Heart right ventricle (tissue), 16 donors: ENCODE results near the gene GRIK2. TPM values are rescaled to one million over a fixed set of nuclear protein-coding genes. Genes with fewer than 3 reads are reported as not detected.

Experiments
- ATAC-seq, 8 donors: fragments of 200-7000 bp; cut with Tn5 transposase; one replicate each; pipeline ENCODE4 v1.9.1; 2020; ENCODE audit warnings: mild to moderate bottlenecking in 8 of 8, moderate library complexity in 8 of 8, moderate number of reproducible peaks in 1 of 8
- DNase-seq, 2 donors: peaks; one replicate each; pipeline ENCODE4 v3.0.0-alpha.2; 2020
- H3K27ac ChIP-seq, 10 donors: fragments of 200-600 bp; sonication (generic) in 2 of 10; one replicate each; pipeline versions ENCODE4 v1.5.0 to v1.8.0; 2020 to 2022; ENCODE audit warnings: mild to moderate bottlenecking in 3 of 10
- H3K27me3 ChIP-seq, 7 donors: fragments of 200-600 bp; one replicate each; pipeline ENCODE4 v1.8.0; 2021 to 2022; ENCODE audit warnings: mild to moderate bottlenecking in 2 of 7
- H3K36me3 ChIP-seq, 9 donors: fragments of 200-600 bp; sonication (generic) in 1 of 9; one replicate each; pipeline versions ENCODE4 v1.5.0 to v1.8.0; 2020 to 2022; ENCODE audit warnings: mild to moderate bottlenecking in 2 of 9
- H3K4me1 ChIP-seq, 9 donors: fragments of 200-600 bp; sonication (generic) in 1 of 9; one replicate each; pipeline versions ENCODE4 v1.5.0 to v1.8.0; 2020 to 2022; ENCODE audit warnings: mild to moderate bottlenecking in 4 of 9
- H3K4me3 ChIP-seq, 10 donors: fragments of 200-600 bp; sonication (generic) in 2 of 10; one replicate each; pipeline versions ENCODE4 v1.5.0 to v1.8.0; 2020 to 2022; ENCODE audit warnings: mild to moderate bottlenecking in 7 of 10, moderate library complexity in 2 of 10
- H3K9me3 ChIP-seq, 11 donors: fragments of 200-600 bp in 10 of 11; sonication (generic) in 2 of 11; one replicate each; pipeline versions ENCODE4 v1.5.0 to v1.8.0; 2013 to 2022; ENCODE audit warnings: mild to moderate bottlenecking in 2 of 11, control low read depth in 1 of 11, moderate library complexity in 1 of 11
- WGBS, 2 donors: extraction: QIAGEN DNeasy Blood & Tissue Kit; methylation state at CpG; one replicate each; pipeline ENCODE4 v1.1.7; 2013; ENCODE audit warnings: inconsistent platforms in 1 of 2; 5-methylcytosine and 5-hydroxymethylcytosine counted together
- intact Hi-C, 10 donors: fragments of 100-400 bp; cut with DNase I; formaldehyde crosslinking; loops; one replicate each; pipeline versions ENCODE4 v1.11.1 to v1.14.2; 2022
- polyA plus RNA-seq, 2 donors: library from polyadenylated mRNA; stranded (reverse); fragments of 200-250 nt; gene quantifications; one replicate each; pipeline ENCODE4 v1.2.3, GENCODE V29; 2013
- total RNA-seq, 10 donors: library from RNA; stranded (reverse); fragmentation: NEBNext Ultra II Directional in 3 of 10; extraction: Animal tissue kit (Norgen Biotek cat#: 25700) in 3 of 10; gene quantifications; one replicate each; pipeline versions ENCODE4 v1.2.1 to v1.2.4, GENCODE V29; 2021 to 2023
- TF ChIP-seq, protein P1 (sequence below), 9 donors: fragments of 200-600 bp; sonication (generic) in 2 of 9; IDR thresholded peaks; one replicate each; pipeline versions ENCODE4 v1.5.0 to v1.8.0; 2021 to 2022; ENCODE audit warnings: antibody characterized with exemption in 9 of 9, mild to moderate bottlenecking in 5 of 9, moderate library complexity in 1 of 9
- donor health status: Arrhythmogenic right ventricular cardiomyopathy.
- donor health status: ischemic (EF 13 %, LVEDD 7.1; RV severe dilation, severe dysfunction).
- donor health status: healthy with polysubstance abuse.
- donor health status: DM: no; HTN: yes; CAD: no.
- donor health status: DM: no; HTN: no; CAD: no.
- donor health status: ischemic (EF 25% LVEDD 6.9; RV normal size, moderate dysfunction).
- donor health status: ischemic (EF 25% LVEDD 5.7; RV mildly dilated, moderate dysfunction).
- donor health status: healthy.
- donor health status: DM: yes; HTN: yes; CAD: no.
- donor health status: Ischemic cardiomyopathy.
- donor health status: ischemic (EF 35%, LVEDD 5.7; RV mildly dilated, moderate dysfunction).
- donor health status: nonischemic (EF 11% LVEDD 7.7; RV severe dilation, severe dysfunction).
- donor health status: DM: yes; HTN: yes; CAD: no.
- donor health status: PGD.
- donor health status: ischemic (EF 29% LVEDD 5.4; RV normal size, mild dysfunction).
- donor health status: nonischemic (EF 23%, LVEDD 6.1; RV moderate dilation, normal function).

The GRIK2 gene
- total and polyA plus RNA-seq, 12 donors, result 0.13 to 7.0 (median 2.5) TPM

DNA sequence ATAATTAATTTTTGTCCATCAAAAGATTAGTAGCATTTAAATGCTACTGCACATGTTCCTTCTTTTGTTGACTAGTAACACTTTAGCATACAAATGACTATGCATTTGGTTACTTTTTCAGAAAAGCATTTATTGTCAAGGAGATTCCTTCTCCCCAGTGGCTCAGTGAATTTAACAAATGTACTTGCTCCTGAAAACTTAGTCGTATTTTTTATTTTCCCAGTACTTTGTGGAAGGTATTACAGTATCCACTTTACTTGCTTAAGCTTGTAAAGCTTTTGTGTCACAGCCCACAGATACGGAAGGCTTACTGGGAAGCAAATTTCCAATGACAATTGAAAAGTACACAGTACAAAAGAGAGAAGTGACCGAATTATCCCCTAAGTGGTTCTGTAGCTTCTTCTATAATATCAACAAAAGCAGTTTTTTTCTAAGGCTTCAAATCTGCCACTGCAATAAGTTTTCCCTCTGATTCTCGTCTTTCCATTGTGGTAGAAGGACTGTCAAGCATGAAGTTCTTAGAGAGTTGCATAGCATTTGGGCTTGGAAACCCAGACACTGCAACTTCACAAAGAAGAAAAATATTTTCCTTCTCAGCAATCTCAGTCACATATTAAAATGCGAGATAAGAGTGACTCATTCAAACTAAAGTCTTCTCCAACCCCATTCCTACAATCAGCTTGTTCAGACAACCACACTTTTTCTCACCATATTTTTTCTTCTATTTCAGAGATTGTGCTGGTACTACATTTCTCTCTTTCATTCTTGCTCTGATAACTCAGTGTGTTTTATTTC lies 431.2 kb downstream of the GRIK2 start:
- DNase-seq (no peak), ATAC-seq (no peak)
- TF ChIP-seq, protein P1, sequence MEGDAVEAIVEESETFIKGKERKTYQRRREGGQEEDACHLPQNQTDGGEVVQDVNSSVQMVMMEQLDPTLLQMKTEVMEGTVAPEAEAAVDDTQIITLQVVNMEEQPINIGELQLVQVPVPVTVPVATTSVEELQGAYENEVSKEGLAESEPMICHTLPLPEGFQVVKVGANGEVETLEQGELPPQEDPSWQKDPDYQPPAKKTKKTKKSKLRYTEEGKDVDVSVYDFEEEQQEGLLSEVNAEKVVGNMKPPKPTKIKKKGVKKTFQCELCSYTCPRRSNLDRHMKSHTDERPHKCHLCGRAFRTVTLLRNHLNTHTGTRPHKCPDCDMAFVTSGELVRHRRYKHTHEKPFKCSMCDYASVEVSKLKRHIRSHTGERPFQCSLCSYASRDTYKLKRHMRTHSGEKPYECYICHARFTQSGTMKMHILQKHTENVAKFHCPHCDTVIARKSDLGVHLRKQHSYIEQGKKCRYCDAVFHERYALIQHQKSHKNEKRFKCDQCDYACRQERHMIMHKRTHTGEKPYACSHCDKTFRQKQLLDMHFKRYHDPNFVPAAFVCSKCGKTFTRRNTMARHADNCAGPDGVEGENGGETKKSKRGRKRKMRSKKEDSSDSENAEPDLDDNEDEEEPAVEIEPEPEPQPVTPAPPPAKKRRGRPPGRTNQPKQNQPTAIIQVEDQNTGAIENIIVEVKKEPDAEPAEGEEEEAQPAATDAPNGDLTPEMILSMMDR (IDR thresholded peaks at IDR 0.05), result no peak
- Histone ChIP-seq H3K4me1 (no peaks in the 10 kb centered on the region), H3K9me3 (peaks cover 0 to 26% (median 17%) of the 10 kb centered on the region in 11 donors), H3K4me3 (no peak overlapping the region), H3K27me3 (no peaks in the 10 kb centered on the region), H3K27ac (no peak overlapping the region), H3K36me3 (no peaks in the 10 kb centered on the region)
- intact Hi-C loops, result no loop called here
- 77 to 82% methylated on average over 5 of the region's 5 CpGs for WGBS, 2 donors

DNA sequence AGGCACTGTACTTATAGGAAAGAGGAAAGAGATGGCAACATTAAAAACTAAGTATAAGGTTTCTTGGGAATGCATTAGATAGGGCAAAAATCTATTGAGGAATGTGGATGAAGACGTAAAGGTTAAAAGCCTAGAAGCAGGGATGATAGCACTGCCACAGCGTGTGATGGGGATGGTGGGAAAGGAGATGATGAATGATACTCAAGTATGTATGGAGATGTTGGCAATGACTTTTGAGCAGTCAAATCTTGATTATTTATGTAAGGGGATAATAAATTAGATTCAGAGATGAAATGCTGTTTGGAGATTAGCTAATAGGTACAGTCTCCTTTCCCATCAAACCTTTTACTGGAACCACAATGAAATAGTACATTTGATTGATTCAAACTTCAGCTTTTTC lies 432.8 kb downstream of the GRIK2 start:
- intact Hi-C loops, result no loop called here
- Histone ChIP-seq H3K4me3 (no peak overlapping the region), H3K27me3 (no peaks in the 10 kb centered on the region), H3K36me3 (no peaks in the 10 kb centered on the region), H3K4me1 (no peaks in the 10 kb centered on the region), H3K9me3 (peaks cover 0 to 37% (median 17%) of the 10 kb centered on the region in 11 donors), H3K27ac (no peak overlapping the region)
- WGBS, 2 donors, result 86 to 87% methylated on average over 2 of the region's 2 CpGs
- no peak for ATAC-seq
- TF ChIP-seq, protein P1 (IDR thresholded peaks at IDR 0.05), result no peak
- DNase-seq, result no peak

DNA sequence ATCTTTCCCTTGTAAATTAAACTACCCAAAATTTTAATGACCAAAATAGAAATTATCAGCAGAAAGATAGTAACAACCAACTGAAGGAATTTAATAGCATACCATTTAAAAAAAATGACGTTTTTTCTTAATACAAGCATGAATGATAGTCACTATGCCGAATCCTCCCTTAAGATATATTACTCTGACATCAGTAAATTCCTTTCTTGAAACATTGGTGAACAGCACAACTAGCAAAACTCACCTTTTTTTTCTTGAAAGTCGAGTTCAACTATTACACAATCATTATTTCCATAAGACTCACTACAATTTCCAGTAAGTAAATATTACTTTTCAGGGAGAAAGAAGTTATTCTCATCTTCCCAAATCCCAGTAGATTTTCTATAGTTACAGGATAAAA lies 433.2 kb downstream of the GRIK2 start:
- ATAC-seq, result no peak
- Histone ChIP-seq H3K4me1 (no peaks in the 10 kb centered on the region), H3K4me3 (no peak overlapping the region)

DNA sequence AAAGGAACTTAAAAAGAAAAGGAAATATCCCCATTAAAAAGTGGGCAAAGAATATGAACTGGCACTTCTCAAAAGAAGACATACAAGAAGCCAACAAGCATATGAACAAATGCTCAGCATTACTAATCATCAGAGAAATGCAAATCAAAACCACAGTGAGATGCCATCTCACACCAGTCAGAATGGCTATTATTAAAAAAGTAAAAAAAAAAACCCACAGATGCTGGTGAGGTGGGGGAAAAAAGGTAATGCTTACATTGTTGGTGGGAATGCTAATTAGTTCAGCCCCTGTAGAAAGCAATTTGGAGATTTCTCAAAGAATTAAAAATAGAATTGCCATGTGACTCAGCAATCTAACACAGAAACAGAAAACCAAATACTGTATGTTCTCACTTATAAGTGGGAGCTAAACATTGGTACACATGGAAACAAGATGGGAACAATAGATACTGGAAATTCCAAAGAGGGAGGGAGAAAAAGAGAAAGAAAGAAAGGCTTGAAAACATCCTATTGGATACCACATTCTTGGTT lies 437.1 kb downstream of the GRIK2 start:
- TF ChIP-seq, protein P1 (IDR thresholded peaks at IDR 0.05), result no peak
- Histone ChIP-seq H3K4me1 (no peaks in the 10 kb centered on the region), H3K27ac (no peak overlapping the region), H3K9me3 (peaks cover 0 to 37% (median 17%) of the 10 kb centered on the region in 11 donors), H3K4me3 (no peak overlapping the region), H3K36me3 (no peaks in the 10 kb centered on the region), H3K27me3 (no peaks in the 10 kb centered on the region)
- ATAC-seq, result no peak
- DNase-seq, result no peak
- intact Hi-C loops, result no loop called here

More for the DNA sequence above, 433.2 kb downstream of the GRIK2 start:
- DNase-seq, result no peak
- TF ChIP-seq, protein P1 (IDR thresholded peaks at IDR 0.05), result no peak
- H3K27ac ChIP-seq, result no peak overlapping the region
- intact Hi-C loops, result no loop called here
- H3K9me3 ChIP-seq, result peaks cover 0 to 37% (median 17%) of the 10 kb centered on the region in 11 donors
- H3K27me3 ChIP-seq, result no peaks in the 10 kb centered on the region
- H3K36me3 ChIP-seq, result no peaks in the 10 kb centered on the region
- WGBS, 2 donors, result 62 to 66% methylated on average over 3 of the region's 3 CpGs
